GM19372 (cell line): Measurements from ENCODE around the gene ARHGAP15.

Source experiments
- ATAC-seq: cut with Tn5 transposase; IDR thresholded peaks from one replicate; pipeline ENCODE4 v1.9.1; 2021; ENCODE audit warnings: mild to moderate bottlenecking, low read depth, moderate library complexity; ENCODE audit not compliant: unreplicated experiment

The ARHGAP15 gene

DNA sequence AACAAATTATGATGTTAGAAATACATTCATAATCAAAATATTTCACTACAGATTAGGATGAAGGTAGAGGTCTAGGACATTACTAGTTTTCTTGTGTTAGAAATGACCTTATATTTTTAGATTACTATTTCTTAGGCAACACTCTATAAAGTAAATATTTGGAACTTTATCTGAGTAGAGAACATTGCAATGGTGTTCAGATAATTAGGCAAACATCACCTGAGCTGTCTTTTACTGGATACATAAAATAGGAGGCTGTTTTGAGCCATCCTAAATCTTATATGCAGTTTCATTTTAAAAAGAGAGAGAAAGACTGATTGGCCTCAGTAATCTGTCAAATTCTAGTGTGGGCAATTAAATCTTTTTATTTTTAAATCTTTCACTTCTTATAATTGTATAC is 304.6 kb downstream of the ARHGAP15 start:
- no peak for ATAC-seq

DNA sequence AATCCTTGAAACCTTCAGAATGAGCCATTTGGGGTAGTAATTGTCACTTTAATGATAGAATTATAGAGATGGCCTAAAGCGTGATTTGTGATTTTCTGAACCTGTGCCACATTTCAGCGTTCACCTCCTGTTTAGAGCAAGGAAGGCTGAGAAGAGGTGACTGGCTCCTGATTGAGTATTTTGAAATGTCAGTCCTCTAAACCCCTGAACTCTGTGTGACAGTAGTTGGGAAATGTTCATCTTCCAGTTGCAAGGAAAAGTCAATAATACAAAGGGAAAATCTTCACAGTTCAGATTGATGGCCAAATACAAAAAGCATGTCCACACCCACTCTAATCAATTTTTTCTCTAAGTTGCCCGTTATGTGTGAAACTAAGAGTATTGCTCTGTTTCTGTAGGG is 305.2 kb downstream of the ARHGAP15 start:
- ATAC-seq, result no peak

DNA sequence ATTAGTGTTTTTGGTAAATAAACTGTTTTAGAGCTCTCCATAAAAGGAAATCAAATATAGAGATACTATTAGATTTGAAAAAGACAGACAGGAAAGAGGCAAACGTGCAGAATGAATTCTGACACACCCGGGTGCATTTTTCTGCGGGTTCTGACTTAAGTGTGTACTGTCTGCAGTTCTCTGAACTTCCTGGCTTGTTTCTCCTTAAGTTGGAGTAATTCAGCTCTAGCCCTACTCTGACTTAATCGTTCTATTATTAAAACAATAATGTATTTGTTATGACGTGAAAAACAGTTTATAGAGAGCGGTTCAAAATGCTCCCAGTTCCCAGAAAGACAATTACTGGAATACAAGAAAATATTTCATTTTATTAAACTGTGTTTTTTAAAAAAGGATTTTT is 305.9 kb downstream of the ARHGAP15 start:
- ATAC-seq, result no peak

DNA sequence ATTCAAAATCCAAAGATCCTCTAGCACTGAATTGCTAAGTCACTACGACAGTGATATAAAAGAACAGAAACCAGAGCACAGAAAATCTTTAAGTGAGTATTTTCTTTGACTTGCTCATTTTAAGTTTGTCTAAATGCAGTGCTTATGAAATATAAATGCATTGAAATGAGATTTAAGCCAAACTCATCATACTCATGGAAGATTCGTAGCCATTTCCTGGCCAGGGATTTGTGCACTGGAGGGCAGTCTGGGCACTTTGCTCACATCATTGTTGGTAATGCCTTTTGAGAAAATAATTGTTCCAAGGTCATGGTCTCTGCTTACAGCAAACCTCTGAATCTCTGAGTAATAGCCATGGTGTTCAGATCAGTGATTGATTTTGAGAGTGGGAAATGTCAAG is 307.7 kb downstream of the ARHGAP15 start:
- ATAC-seq, result no peak

DNA sequence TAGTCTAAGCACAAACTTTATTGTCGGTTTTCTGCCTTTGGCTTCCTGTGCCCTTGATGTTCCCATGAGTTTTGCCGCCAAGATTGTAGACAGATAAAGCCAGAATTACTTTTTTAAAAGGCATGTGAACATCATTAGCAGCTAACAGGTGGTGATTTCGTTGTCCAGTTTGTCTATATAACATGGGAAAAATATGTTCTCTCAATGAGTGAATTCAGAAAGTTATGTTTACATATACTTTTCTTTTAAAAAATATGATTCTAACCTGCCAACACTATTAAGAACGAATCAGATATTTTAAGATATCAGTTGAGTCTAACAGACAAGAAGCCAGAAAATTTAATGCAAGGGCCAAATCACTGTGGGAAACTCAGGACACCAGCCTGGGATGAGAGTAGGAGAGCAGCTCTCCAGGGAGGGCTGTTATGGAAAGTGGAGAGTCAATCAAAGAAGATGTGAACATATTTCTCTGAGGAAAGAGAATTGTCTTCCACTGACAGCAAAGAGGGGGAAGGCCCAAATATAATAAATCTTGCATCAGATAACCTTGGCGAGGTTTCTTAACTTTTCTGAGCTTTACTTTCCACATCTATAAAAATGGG is 311.3 kb downstream of the ARHGAP15 start:
- no peak for ATAC-seq

DNA sequence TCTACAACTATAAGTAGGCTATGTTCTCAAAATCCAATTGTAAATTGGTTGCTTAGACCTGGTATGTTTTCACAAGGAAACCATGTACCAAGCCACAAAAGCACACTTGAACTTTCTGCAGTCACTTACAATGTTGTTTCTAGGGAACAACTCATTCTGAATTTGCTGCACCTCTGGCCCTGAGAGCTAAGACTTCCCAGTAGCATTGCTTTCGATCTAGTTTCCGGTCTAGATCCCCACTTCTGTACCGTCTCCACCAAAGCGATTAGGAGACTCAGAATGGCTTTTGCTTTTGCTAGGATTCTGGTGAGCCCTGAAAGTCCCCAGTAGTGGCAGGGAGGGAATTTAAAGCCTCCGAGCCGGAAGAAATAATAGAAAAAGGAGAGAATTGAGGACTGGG is 313.0 kb downstream of the ARHGAP15 start:
- ATAC-seq, result no peak

DNA sequence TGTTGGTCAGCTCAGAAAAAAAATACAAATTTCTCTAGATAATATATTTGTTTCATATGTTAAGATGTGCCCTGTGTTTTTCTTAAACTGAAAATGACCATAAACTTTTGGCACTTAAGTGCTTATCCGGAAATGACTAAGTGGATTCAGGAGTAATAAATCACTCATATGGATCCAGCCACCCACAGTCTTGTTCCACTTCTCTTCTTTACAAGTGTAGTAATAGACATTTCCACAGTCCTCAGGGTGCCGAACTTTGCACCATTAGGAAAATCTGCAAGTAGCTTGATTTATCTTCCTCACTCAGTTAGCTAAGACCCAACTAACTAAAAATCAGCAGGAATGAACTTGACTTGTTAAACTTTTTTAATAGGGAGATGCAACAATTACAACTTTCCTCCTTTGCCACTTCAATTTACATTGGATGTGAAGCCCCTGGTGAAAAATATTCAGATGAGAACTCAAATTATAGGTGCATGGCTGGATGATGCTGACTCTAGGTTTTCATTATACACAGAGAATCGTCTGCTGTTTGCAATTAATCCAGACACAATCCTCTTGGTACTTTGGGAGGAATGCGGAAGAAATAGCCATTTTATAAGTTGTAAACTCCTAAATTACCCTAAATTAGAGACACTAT is 322.5 kb downstream of the ARHGAP15 start:
- no peak for ATAC-seq

DNA sequence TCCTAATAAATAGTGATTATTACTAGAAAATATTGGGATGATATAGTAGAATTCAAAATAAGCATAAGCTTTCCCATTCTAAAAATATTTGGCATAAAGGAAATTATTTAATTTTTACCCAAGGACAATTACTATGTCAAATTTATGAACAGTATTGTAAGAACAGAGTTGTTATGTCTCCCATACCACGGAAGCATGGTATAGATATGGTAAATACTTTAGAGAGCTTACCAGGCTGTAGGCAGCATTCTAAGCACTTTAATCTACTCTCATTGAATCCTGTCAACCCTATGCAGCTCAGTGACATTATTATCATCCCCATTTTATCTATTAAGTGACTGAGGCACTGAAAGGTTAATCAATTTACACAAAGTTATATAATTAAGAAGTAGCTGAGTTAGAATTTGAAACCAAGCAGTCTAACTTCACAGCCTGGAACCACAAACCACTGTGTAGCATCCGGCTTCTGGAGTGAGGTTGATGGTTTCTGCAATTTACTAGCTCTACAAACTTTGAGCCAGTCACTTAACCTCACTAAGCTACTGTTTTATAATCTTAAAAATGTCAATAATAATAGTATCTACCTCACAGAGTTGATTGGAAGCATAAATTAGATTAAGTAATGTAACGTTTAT is 323.7 kb downstream of the ARHGAP15 start:
- ATAC-seq, result no peak

DNA sequence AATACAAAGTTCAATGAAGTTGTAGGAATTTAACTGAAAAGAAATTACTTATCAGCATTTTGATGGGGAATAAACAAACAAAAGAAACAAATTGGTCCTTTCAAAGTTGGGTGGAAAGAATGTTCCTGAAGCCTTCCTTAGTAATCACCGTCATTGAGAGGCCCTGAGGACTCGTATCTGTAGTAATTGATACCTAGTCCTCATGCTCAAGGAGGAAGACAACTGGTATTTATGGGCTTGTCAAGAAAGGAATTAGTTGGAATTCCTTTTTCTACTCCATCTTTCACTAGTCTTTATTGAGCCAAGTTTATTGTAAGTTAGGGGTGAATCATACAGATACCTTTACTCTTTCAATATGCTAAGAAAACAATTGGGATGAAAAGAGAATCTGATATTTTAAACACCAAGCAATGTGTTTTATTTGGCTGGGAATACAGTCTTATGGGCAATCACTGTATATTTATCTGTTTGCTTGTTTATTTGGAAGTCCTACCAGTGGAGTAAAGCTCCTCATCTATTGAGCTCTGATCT is 324.8 kb downstream of the ARHGAP15 start:
- no peak for ATAC-seq

DNA sequence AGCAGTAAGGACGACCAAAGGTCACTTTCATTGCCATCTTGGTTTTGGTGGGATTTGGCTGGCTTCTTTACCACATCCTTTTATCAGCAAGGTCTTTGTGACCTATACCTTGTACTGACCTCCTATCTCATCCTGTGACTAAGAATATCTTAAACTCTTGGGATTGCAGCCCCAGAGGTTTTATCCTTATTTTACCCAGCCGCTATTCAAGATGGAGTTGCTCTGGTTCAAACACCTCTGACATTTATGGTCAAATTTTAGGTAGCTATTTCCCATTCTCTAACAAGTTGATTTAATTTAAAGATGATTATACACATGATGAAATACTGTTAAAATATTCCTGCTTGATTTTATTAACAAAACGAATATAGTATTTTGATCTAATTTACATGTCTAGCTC is 326.1 kb downstream of the ARHGAP15 start:
- ATAC-seq, result no peak

DNA sequence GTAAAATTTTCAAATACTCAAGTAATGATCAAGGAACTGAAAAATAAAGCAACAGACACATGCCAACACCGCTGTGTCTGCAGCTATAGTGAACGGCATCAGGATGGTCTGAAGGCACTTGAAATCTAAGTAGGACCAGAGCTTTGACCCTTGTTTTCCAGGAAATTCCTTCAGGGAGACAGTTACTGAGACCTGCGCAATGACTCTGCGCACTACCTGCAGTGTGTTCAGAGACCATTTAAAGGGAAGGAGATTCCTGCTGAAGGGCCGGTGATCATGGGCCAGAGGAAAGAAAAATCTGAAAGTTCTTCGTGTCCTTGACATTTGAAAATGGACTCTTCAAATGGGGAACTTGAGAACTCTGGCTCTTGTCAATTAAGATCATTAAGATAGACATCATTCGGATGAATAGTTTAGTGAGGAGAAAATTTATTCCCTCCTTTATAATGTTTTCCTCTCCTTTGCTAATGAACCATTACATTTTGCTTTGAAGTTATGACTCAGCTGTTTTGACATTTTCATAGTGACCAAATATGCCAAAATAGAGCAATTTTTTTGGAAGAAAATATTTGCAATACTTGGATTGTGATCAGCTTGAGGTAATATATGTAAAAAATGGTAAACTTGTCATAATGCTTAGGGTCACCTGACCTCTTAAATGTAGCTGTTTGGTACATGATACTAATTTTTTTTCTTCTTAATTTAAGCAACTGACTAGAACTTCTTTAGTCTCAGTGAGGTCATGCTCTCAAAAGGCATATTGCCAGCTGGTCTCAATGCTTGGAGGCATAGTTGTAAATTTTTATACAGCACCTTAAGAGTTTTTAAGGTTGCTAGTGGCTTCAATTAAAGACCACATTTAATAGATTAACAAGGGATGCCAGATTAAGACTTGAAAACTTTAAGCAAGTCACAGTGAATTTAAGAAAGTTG is 329.3 kb downstream of the ARHGAP15 start:
- ATAC-seq, result no peak

DNA sequence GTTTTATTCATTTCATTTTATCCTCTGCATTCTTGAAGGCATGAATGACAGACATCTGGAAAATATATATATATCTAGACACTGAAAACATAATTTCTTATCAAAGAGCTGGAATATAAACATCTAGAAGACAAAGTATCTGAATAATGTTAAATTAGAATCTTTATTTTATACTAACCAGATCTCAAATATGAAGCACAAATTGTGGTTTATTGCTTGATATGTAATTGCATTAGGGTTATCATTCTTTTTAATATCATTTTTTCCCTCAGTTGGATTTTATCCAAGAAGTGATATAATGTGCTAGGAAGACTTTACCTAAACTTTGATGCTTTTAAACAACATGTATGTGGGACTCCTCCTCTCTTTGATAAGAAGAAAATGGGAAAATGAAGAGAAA is 331.2 kb downstream of the ARHGAP15 start:
- no peak for ATAC-seq

DNA sequence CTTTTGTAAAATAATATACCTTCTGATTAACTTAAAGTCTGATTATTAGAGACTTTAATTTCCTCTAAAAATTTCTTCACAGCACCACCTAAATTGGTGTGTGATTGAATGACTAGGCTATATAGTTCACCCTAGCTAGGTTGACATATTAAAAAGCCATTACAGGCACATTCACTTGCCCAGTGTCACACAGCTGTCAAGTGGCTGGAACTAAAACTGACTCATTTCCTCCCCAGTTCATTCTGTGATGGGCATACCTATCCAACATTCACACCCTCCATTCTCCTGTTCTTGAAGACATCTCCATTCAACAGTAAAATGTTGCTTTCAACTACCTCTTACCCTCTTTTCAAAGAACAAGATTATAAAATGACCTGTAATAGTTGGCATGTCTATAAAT is 334.5 kb downstream of the ARHGAP15 start:
- ATAC-seq, result no peak

DNA sequence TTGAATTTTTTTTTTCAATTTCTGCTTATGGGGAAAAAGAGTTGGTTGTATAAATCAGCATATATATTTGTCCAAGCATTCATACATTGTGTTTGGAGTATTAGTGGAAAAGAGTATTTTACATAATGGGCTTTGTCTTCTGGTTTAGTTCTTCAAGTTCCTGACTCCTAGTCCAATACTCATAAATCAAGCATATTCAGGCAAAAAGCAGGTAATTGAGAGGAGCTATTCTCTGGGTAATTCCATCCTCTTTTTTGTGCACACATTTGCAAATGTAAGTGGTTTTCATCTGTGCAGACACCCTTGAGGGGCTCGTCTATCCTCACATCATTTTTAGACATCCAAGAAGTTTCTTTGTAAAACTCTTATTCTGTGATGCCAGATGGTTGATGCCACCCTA is 337.2 kb downstream of the ARHGAP15 start:
- no peak for ATAC-seq

DNA sequence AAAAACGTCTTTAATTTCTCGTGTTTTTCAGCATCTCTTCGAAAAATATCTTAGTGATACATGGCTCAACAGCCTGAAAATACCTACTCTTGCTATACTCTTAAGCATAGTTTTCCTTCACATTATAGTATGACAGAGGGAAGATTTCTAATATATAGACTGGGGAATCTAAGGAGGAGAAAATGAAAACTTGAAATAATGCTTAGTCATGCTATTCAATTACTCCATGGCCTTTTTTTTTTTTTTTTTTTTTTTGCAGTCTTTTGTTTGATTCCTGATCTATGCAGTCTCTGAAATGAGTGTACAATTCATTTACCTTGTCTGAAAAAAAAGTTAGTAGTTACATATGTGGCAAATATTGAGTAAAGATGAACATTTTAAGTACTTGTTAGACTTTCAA is 337.8 kb downstream of the ARHGAP15 start:
- ATAC-seq, result no peak

DNA sequence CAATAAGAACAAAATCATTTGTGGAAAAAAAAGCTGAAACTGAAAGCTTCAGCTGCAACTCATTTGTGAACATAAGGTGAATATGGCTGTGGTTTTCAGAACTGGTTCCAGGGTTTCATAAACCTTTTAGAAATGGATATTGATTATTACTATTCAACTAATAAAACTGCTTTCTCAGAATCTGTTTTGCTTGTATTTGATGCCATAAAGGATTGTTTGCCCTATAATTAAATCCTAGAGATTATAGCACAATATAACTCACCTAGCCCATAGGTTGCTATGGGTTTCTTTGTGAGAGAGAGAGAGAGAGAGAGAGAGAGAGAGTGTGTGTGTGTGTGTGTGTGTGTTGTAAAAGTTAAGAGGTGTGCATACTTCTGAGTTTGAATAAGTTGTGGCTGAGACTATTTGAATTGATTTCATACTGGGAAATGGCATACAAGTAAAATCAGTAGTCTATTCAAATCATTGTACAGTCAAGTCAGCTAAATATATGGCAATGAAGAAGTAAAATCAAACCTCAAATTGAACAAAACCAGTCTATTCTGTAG is 339.2 kb downstream of the ARHGAP15 start:
- peak; percentile 61 for ATAC-seq

DNA sequence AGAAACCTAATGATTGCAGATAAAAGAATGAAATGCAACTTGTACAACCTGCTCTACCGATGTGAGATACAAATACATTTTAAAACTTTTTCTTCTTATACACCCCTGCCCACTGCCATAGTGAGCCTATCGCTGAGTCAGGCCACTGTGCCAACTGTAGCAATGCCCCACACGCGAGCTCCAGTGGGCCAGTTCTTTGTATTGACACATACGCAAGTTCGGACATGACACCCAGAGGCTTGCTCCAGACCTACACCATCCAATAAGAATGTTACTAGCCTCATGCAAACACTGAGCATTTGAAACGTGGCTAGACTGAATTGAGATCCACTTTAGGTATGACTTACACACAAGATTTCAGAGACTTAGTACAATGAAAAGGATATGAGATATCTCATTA is 340.1 kb downstream of the ARHGAP15 start:
- no peak for ATAC-seq

DNA sequence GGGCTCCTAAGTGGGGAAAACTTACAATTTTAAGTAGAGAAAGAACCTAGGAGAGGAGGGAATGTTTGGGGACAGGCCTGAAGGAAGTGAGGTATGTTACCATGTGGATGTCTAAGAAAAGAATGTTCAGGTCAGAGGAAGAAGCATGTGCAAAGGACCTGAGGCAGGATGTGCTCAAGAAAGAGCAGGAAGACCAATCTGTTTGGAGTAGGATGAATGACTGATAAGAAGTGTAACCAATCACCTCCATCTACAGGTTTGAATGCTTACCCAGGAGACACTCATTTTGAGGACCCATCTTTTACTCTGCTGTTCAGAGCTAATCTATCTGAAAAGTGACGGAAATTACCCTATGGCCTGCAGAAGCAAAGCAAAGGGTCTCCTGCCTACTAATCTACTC is 342.3 kb downstream of the ARHGAP15 start:
- ATAC-seq, result no peak

DNA sequence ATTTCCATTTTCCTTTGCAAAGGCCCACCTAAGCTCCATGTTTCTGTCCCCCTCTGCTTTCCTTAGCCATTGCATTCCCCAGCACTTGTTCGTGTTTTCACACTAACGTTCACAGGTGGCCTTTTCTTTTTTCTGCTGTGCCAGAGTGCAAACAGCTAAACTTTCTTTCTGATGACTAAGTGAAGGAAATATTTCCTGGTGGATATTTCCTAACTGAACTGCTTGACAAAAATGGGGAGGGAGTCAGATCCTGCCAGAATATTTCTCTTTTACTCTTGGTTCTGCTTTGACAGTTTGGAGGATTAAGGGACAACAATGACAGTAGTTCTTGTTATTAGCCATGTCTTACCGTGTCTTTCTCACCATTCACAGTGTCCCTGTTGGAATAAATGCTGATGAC is 344.0 kb downstream of the ARHGAP15 start:
- ATAC-seq, result no peak

DNA sequence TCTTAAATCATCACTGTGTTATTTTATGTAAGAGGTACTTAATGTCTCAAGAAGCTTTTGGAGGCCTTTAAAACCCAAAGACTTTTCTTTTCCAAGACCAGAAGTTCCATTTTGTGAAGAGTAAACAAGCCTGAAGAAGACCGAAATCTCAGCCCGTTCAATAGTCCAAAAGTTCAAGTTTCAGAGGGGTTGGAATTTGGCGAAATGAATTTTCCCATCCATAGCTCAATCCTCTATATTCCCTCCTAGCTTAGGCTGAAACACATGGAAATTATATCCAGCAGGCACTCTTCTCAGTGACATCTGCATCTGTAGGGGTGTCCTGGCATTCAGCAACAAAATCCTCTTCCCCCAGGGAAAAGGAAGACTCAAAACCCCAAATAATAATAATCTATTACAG is 344.6 kb downstream of the ARHGAP15 start:
- ATAC-seq, result no peak

DNA sequence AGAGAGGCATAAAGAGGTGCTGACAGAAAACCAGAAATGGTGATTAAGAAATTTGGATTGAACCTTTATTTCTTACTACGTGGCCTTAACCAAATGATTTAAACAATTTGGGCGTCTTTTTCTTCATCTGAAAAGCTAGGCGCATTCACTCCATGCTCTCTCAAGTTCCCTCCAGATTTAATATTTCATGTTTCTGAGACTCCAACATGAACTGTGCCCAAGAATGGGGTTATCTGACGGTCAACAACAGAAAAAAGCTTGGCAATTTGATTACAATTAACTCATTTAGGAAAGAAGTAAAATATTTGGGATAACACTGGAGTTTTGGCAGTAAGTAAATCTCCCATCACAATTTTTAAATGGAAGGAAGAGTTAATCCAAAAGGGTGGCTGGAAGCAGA is 345.4 kb downstream of the ARHGAP15 start:
- ATAC-seq, result no peak
